HAP-1 (cell line): ENCODE data around the gene TMEM116.
A peak's percentile ranks its signal among the peaks of the same experiment; 100 is the strongest.
"Not testable (repeated sequence)": the region's sequence is repeated elsewhere in the genome, so short reads cannot be mapped to it uniquely, and the experiment has no call there.

Experiments used
- DNase-seq, 2 experiments: peaks; one replicate each; pipeline ENCODE4 v3.0.0-alpha.2; 2016 to 2020; ENCODE audit warnings: low spot score in 2 of 2
- H3K27me3 ChIP-seq: fragments of 250-450 bp; sonication (Bioruptor Pico); 2 replicates; pipeline ENCODE4 v1.5.1; 2020; ENCODE audit warnings: low read depth, mild to moderate bottlenecking, moderate library complexity
- H3K36me3 ChIP-seq: fragments of 250-450 bp; sonication (Bioruptor Pico); replicated peaks from 2 replicates; pipeline ENCODE4 v1.5.1; 2020; ENCODE audit warnings: mild to moderate bottlenecking
- H3K4me1 ChIP-seq: fragments of 250-450 bp; sonication (Bioruptor Pico); 2 replicates; pipeline ENCODE4 v1.5.1; 2020; ENCODE audit warnings: mild to moderate bottlenecking
- H3K4me3 ChIP-seq: fragments of 250-450 bp; sonication (Bioruptor Pico); 2 replicates; pipeline ENCODE4 v1.5.1; 2020; ENCODE audit warnings: mild to moderate bottlenecking, moderate library complexity
- H3K9me3 ChIP-seq: fragments of 250-450 bp; sonication (Bioruptor Pico); 2 replicates; pipeline ENCODE4 v1.5.1; 2020; ENCODE audit warnings: mild to moderate bottlenecking, moderate library complexity
- in situ Hi-C: fragments of 300-500 bp; cut with MboI; formaldehyde crosslinking; loops from 3 replicates; pipeline ENCODE4 v1.14.3; 2020; ENCODE audit warnings: low sequenced_read_pairs, inconsistent platforms, mixed read lengths

TMEM116 gene

DNA sequence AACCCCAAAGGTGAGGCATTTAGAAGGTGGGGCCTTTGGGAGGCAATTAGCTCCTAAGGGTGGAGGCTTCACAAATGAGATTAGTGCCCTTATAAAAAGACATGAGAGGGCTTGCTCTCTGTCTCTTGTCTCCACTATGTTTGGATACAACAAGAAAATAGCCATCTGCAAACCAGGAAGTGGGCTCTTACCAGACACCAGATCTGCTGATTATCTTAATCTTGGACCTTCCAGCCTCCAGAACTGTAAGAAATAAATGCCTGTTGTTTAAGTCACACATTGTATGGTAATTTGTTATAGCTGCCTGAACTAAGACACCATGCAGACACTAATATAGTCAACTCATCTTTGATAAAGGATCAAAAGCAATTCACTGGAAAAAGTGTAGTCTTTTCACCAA is 34.4 kb downstream of the TMEM116 start:
- Histone ChIP-seq H3K36me3 (no peaks in the 10 kb centered on the region), H3K4me3 (no peak overlapping the region), H3K4me1 (peaks cover 2% of the 10 kb centered on the region; the same call in 1 of the 2 replicates), H3K27me3 (no peaks in the 10 kb centered on the region), H3K9me3 (no peaks in the 10 kb centered on the region)
- in situ Hi-C loops, result no loop called here
- no peak for DNase-seq

DNA sequence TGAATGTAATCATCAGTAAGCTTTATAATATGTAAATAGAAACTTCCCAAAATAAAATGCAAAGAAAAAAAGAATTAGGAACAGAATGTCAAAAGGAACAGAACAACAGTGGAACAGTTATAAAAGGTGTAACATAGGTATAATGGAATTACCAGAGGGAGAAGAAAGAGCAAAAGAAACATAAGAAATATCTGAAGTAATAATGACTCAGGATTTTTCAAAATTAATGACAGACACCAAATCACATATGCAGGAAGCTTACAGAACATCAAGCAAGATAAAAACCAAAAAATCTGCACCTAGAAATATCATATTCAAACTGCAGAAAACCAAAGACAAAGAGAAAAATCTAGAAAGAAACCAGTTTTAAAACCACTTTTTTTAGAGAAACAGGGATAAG is 36.1 kb downstream of the TMEM116 start:
- in situ Hi-C loops, result no loop called here
- Histone ChIP-seq H3K4me3 (no peak overlapping the region), H3K9me3 (no peaks in the 10 kb centered on the region)

DNA sequence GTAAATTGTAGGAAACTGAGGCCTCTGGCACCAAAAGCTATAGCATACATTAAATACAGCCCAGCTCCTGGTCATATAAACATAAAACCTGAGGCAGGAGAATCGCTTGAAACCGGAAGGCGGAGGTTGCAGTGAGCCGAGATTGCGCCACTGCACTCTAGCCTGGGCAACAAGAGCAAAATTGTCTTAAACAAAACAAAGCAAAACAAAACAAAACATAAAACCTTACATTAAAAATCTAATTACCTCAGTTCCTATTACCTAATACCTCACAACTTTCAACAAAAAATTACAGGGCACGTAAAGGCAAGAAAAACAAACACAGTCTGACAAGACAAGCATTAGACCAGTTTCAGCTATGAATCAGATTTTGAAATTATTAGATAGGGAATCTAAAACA is 36.7 kb downstream of the TMEM116 start:
- peaks cover 2% of the 10 kb centered on the region; the same call in 1 of the 2 replicates for H3K4me1 ChIP-seq
- in situ Hi-C loops, result no loop called here
- H3K4me3 ChIP-seq, result no peak overlapping the region
- H3K27me3 ChIP-seq, result no peaks in the 10 kb centered on the region
- DNase-seq, result no peak
- H3K9me3 ChIP-seq, result no peaks in the 10 kb centered on the region
- no peaks in the 10 kb centered on the region for H3K36me3 ChIP-seq

More for the DNA sequence above, 36.1 kb downstream of the TMEM116 start:
- no peaks in the 10 kb centered on the region for H3K36me3 ChIP-seq
- no peaks in the 10 kb centered on the region for H3K27me3 ChIP-seq
- DNase-seq, result no peak
- peaks cover 2% of the 10 kb centered on the region; the same call in 1 of the 2 replicates for H3K4me1 ChIP-seq

DNA sequence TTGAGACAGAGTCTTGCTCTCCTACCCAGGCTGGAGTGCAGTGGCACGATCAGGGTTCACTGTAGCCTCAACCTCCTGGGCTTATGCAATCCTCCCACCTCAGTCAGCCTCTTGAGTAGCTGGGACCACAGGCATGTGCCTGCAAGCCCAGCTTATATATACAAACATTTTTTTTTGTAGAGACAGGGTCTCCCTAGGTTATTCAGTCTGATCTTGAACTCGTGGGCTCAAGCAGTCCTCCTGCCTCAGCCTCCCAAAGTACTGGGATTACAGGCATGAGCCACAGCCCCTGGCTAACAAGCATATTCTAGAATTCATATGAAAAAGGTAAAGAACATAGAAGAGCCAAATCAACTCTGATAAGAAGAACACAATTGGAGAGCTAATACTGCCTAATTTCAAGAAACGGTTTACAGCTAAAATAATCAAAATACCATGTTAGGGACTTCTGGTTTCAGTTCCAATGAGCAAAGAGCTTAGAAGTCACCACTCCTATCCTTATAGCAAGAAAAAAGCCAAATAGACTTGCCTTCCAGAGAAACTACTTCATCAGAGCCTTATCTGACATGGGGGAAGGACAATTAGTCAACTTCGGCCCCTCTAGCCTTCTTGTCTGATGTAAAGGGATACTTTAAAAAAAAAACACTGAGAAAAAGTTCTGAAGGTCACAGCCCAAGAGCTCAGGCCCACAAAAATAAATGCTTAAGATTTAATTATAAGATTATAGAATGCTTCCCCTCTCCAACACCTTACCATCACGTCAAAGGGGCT is 37.6 kb downstream of the TMEM116 start:
- in situ Hi-C loops, result no loop called here
- Histone ChIP-seq H3K27me3 (no peaks in the 10 kb centered on the region), H3K9me3 (peaks cover 4% of the 10 kb centered on the region; the same call in 1 of the 2 replicates), H3K36me3 (no peaks in the 10 kb centered on the region), H3K4me1 (peaks cover 2% of the 10 kb centered on the region; the same call in 1 of the 2 replicates), H3K4me3 (no peak overlapping the region)
- no peak for DNase-seq

DNA sequence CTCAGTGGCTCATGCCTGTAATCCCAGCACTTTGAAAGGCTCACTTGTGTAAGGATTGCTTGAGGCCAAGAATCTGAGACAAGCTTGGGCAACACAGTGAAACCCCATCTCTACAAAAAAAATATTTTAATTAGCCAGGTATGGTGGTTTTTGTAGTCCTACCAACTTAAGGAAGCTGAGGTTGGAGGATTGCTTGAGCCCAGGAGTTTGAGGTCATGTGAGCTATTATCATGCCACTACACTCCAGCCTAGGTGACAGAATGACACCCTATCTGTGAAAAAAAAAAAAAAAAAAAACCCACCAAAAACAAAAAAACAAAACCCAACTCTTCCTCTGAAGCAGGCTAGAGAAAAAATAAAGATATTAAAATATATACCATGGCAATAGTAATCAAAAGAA is 41.2 kb downstream of the TMEM116 start:
- peaks cover 4% of the 10 kb centered on the region; the same call in 1 of the 2 replicates for H3K4me1 ChIP-seq
- peaks cover 4% of the 10 kb centered on the region; the same call in 1 of the 2 replicates for H3K9me3 ChIP-seq
- H3K27me3 ChIP-seq, result no peaks in the 10 kb centered on the region
- no peaks in the 10 kb centered on the region for H3K36me3 ChIP-seq
- DNase-seq, result no peak
- in situ Hi-C loops, result no loop called here
- H3K4me3 ChIP-seq, result no peak overlapping the region

DNA sequence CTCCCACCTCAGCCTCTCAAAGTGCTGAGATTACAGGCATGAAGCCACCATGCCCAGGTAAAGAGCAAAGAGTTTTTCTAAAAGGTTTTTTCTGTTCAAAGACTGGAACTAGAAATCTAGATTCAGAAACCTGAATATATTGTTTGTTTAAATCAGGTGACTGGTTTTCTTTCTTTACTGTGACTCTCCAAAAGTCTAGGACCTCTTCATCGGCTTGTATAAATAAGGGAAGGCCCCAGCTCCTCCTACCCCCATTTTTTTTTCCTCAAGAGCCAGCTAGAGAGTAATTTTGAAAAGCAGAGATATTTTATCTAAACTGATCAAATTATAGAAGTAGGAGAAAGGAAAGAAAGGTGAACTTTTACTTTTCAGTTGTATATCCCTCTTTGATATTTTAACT is 48.0 kb downstream of the TMEM116 start:
- H3K4me3 ChIP-seq, result no peak overlapping the region
- H3K36me3 ChIP-seq, result no peaks in the 10 kb centered on the region
- H3K4me1 ChIP-seq, result peaks cover 2% of the 10 kb centered on the region; the same call in 1 of the 2 replicates
- no peak for DNase-seq
- no peaks in the 10 kb centered on the region for H3K27me3 ChIP-seq
- in situ Hi-C loops, result no loop called here
- no peaks in the 10 kb centered on the region; the same call in 1 of the 2 replicates for H3K9me3 ChIP-seq

DNA sequence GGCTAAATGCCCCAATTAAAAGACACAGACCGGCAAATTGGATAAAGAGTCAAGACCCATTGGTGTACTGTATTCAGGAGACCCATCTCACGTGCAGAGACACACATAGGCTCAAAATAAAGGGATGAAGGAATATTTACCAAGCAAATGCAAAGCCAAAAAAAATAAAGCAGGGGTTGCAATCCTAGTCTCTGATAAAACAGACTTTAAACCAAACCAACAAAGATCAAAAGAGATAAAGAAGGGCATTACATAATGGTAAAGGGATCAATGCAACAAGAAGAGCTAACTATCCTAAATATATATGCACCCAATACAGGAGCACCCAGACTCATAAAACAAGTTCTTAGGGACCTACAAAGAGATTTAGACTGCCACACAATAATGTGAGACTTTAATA is 53.4 kb downstream of the TMEM116 start:
- H3K27me3 ChIP-seq, H3K36me3 ChIP-seq, in situ Hi-C loops, H3K9me3 ChIP-seq, DNase-seq, H3K4me3 ChIP-seq: not testable (repeated sequence)
- H3K4me1 ChIP-seq, result peaks cover 14% of the 10 kb centered on the region

DNA sequence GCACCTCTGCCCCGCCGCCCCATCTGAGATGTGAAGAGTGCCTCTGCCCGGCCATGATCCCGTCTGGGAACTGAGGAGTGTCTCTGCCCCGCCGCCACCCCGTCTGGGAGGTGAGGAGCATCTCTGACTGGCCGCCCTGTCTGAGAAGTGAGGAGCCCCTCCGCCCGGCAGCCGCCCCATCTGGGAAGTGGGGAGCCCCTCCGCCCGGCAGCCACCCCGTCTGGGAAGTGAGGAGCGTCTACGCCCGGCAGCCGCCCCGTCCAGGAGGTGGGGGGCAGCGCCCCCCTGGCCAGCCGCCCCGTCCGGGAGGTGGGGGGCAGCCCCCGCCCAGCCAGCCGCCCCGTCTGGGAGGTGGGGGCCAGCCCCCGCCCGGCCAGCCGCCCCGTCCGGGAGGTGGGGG is 55.7 kb downstream of the TMEM116 start:
- H3K9me3 ChIP-seq, H3K27me3 ChIP-seq, in situ Hi-C loops, H3K4me3 ChIP-seq, H3K36me3 ChIP-seq, DNase-seq: not testable (repeated sequence)
- peaks cover 20% of the 10 kb centered on the region for H3K4me1 ChIP-seq

DNA sequence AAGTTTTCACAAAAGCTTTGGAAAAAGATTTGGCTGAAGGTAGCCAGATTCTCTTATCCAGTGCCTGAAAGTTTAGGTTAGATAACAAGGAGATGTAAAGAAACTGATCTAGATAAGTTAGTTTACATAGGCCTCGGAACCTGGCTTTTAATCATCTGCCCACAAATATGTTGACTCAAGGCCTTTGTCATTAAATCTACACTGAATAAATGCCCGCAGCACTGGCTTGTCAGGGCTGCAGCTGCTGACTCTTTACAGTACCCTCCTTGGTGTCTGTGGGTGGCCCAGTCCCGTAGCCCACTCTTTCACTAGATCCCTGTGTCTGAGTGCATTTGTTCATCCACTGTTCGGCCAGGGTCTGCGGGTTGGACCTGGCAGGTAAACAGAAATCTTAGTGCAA is 58.0 kb downstream of the TMEM116 start:
- H3K4me3 ChIP-seq, result no peak overlapping the region
- in situ Hi-C loops, result no loop called here
- no peaks in the 10 kb centered on the region for H3K36me3 ChIP-seq
- peaks cover 20% of the 10 kb centered on the region for H3K4me1 ChIP-seq
- DNase-seq, result peak in 1 of 2 experiments; percentile 37
- no peaks in the 10 kb centered on the region for H3K27me3 ChIP-seq
- no peaks in the 10 kb centered on the region for H3K9me3 ChIP-seq

DNA sequence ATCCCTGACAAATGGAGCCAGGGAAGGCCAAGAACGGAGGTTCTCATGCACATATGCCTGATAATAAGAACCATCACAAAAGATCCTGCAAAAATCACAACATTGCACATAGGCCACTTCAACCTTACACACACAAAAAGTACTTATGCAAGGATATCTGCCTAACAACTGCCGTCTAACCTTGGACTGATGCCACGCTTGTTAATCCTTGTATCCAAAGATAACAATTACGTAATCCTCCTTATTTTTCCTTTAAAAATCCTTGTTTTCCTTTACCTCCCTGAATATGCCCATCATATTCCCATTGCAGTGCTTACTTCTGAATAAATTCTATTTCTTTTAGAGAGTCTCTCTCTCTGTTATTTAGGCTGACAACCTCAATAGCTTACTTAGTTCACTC is 59.5 kb downstream of the TMEM116 start:
- H3K4me1 ChIP-seq, result peaks cover 20% of the 10 kb centered on the region
- in situ Hi-C loops, result no loop called here
- H3K36me3 ChIP-seq, result no peaks in the 10 kb centered on the region
- DNase-seq, result peak; percentile 55 to 64
- H3K27me3 ChIP-seq, result no peaks in the 10 kb centered on the region
- H3K4me3 ChIP-seq, result no peak overlapping the region
- no peaks in the 10 kb centered on the region for H3K9me3 ChIP-seq

DNA sequence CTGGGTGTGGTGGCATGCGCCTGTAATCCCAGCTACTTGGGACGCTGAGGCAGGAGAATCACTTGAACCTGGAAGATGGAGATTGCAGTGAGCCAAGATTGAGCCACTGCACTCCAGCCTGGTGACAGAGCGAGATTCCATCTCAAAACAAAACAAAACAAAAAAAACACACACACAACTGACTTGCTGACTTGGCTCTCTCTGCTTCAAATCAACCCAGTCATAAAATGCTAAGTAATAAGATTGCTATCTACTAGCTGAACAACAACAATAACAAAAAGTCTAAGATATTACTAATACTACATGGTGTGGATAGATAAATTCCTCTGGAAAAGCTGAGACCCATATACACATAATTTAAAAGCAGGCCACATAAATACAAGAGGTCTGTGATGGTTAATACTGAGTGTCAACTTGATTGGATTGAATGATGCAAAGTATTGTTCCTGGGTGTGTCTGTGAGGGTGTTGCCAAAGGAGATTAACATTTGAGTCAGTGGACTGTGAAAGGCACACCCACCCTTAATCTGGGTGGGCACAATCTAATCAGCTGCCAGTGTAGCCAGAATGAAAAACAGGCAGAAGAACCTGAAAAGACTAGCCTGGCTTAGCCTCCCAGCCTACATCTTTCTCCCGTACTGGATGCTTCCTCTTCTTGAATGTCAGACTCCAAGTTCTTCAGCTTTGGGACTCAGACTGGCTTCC is 60.7 kb downstream of the TMEM116 start:
- DNase-seq, H3K9me3 ChIP-seq, H3K36me3 ChIP-seq, H3K27me3 ChIP-seq, H3K4me3 ChIP-seq, in situ Hi-C loops: not testable (repeated sequence)
- peaks cover 20% of the 10 kb centered on the region for H3K4me1 ChIP-seq

DNA sequence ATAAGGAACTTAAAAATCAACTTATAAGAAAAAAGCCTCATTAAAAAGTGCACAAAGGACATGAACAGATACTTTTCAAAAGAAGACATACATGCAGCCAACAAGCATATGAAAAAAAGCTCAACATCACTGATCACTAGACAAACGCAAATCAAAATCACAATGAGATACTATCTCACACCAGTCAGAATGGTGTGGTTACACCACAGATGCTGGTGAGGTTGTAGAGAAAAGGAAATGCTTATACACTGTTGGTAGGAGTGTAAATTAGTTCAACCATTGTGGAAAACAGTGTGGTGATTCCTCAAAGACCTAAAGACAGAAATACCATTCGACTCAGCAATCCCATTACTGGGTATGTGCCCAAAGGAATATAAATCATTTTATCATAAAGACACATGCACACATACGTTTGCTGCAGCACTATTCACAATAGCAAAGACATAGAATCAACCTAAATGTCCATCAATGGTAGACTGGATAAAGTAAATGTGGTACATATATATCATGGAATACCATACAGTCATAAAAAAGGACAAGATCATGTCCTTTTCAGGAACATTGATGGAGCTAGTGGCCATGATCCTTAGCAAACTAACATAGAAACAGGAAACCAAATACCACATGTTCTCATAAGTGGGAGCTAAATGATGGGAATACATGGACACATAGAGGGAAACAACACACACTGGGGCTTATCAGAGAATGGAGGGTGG is 61.8 kb downstream of the TMEM116 start:
- H3K4me3 ChIP-seq, in situ Hi-C loops, H3K36me3 ChIP-seq, H3K9me3 ChIP-seq, DNase-seq, H3K27me3 ChIP-seq: not testable (repeated sequence)
- peaks cover 20% of the 10 kb centered on the region for H3K4me1 ChIP-seq

DNA sequence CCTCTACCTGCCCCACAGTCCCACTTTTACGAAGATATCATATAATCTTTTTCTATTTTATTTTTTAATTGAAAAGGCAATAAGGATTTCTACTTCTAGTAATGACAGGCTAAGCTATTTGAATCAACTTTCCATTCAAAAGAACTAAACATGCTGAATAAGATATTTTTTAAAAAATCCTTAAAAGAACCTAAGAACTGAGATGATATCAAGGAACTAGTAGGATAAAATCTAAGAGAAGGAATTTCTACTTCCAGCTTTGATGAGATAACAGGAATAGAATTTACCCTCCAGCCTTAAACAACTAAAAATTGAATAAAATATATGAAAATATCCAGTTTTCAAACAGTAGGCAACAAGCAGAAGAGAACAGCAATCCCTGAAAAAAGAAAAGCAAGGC is 69.0 kb downstream of the TMEM116 start:
- H3K4me3 ChIP-seq, result no peak overlapping the region
- H3K4me1 ChIP-seq, result no peaks in the 10 kb centered on the region
- H3K9me3 ChIP-seq, result no peaks in the 10 kb centered on the region
- H3K36me3 ChIP-seq, result no peaks in the 10 kb centered on the region
- no peak for DNase-seq
- H3K27me3 ChIP-seq, result no peaks in the 10 kb centered on the region
- in situ Hi-C loops, result loop anchor here (25.0 kb wide), 1 partner anchor 443 kb away; the partner anchor contains the start of gene HECTD4
